SU-DHL-6 (cell line): ENCODE data around the gene SPRR1A.

ENCODE experiments used
- H2AFZ ChIP-seq: fragments of 200-600 bp; sonication (generic); 2 replicates; pipeline ENCODE4 v1.6.1; 2014; ENCODE audit warnings: low read depth, mild to moderate bottlenecking, moderate library complexity, mixed read lengths, antibody characterized with exemption, low read length; ENCODE audit not compliant: severe bottlenecking
- H3F3A ChIP-seq: fragments of 200-600 bp; shearing (Covaris generic); 2 replicates; pipeline ENCODE4 v1.6.0; 2016; ENCODE audit warnings: antibody characterized with exemption, mild to moderate bottlenecking; ENCODE audit not compliant: insufficient read depth
- H3K27ac ChIP-seq: fragments of 200-600 bp; sonication (generic); 2 replicates; pipeline ENCODE4 v1.5.1; 2016; ENCODE audit warnings: low read depth, mild to moderate bottlenecking, low read length, moderate library complexity, mixed read lengths
- H3K27me3 ChIP-seq: fragments of 200-600 bp; sonication (generic), shearing (Covaris generic); 2 replicates; pipeline ENCODE4 v1.6.0; 2014; ENCODE audit warnings: mild to moderate bottlenecking, low read length
- H3K36me3 ChIP-seq: fragments of 200-600 bp; sonication (generic); 2 replicates; pipeline ENCODE4 v1.6.1; 2014; ENCODE audit warnings: mild to moderate bottlenecking, low read length, mixed read lengths
- H3K4me2 ChIP-seq: fragments of 300-600, 200-600 bp; shearing (Covaris generic), sonication (generic); 2 replicates; pipeline ENCODE4 v1.6.0; 2014; ENCODE audit warnings: low read length, low read depth, mild to moderate bottlenecking; ENCODE audit not compliant: poor library complexity, severe bottlenecking
- H3K4me3 ChIP-seq: fragments of 200-600 bp; sonication (generic); 2 replicates; pipeline ENCODE4 v1.5.1; 2014; ENCODE audit warnings: antibody characterized with exemption, low read length, mild to moderate bottlenecking, mixed read lengths; ENCODE audit not compliant: insufficient read depth, poor library complexity, severe bottlenecking
- H3K79me2 ChIP-seq: fragments of 200-600 bp; sonication (generic); 2 replicates; pipeline ENCODE4 v1.6.1; 2014; ENCODE audit warnings: mild to moderate bottlenecking, low read length, moderate library complexity; ENCODE audit not compliant: insufficient read depth
- H3K9ac ChIP-seq: fragments of 200-600 bp; sonication (generic); 2 replicates; pipeline ENCODE4 v1.7.0; 2014; ENCODE audit warnings: mild to moderate bottlenecking, low read length
- H3K9me2 ChIP-seq: fragments of 200-600 bp; sonication (generic); replicated peaks from 2 replicates; pipeline ENCODE4 v1.6.1; 2014; ENCODE audit warnings: low read length; ENCODE audit not compliant: insufficient read depth
- H3K9me3 ChIP-seq: fragments of 200-600 bp; sonication (generic); 2 replicates; pipeline ENCODE4 v1.6.1; 2014; ENCODE audit warnings: low read length, mixed read lengths; ENCODE audit not compliant: insufficient read depth
- H4K20me1 ChIP-seq: fragments of 200-600 bp; sonication (generic); 2 replicates; pipeline ENCODE4 v1.6.1; 2014; ENCODE audit warnings: low read depth, mild to moderate bottlenecking, antibody characterized with exemption, low read length, moderate library complexity, mixed read lengths
- EZH2phosphoT487 ChIP-seq: fragments of 200-600 bp; sonication (generic), shearing (Covaris generic); conservative IDR thresholded peaks from 2 replicates; pipeline ENCODE4 v1.6.1; 2018; ENCODE audit warnings: mild to moderate bottlenecking, antibody characterized with exemption, low read length, moderate library complexity, mixed read lengths
- TF ChIP-seq, protein P1 (sequence below): fragments of 200-600 bp; sonication (generic); IDR thresholded peaks from one replicate; pipeline ENCODE4 v1.5.1; 2017; ENCODE audit warnings: antibody characterized with exemption, mild to moderate bottlenecking, low read length, moderate library complexity; ENCODE audit not compliant: insufficient read depth, poor library complexity, severe bottlenecking

The SPRR1A gene, protein sequence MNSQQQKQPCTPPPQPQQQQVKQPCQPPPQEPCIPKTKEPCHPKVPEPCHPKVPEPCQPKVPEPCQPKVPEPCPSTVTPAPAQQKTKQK

DNA sequence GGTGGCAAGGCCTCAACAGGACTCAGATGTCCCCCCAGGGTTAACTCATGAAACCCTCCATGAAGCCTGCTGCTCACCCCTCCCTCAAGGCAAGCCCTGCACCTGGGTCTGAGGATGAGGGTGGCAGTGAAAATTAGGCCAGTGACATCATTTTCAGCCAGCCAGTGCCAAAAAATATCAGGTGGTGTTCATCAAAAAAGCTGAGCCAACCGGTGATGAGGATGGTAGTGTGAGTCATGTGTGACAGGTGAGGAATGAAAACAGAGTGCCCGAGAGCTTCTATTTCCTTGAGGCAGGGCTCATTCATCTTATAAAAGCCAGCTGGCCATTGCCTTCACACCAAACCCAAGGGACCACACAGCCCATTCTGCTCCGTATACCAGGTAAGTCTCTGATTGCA lies at the start of gene SPRR1A:
Gene SPRR1A (plus strand): TSS at position 339 of the 400 bp plus-strand sequence. CDS start 1,150 bp downstream, outside the sequence.
- no peaks in the 10 kb centered on the region for H3K9me2 ChIP-seq

DNA sequence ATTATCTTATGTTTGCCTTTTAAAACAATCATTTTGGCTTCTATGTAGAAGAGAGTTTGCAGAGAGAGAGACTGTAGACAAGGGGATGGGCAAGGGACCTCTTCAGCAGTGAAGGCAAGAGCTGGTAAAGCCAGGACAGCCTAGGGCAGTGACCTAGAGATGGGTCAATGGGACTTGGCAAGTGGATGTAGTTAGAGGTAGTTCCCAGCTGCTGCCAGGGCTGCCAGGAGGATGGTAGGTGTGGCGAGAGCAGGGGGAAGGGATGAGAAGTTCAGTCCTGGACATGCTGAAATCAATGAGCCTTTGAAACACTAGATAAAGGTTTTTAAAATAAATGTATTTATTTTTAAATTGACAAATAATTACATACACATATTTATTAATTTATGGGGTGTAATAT lies 43.3 kb upstream of the SPRR1A start:
- Histone ChIP-seq H3F3A (no peaks in the 10 kb centered on the region), H3K27ac (no peak overlapping the region), H3K36me3 (no peaks in the 10 kb centered on the region), H3K9me3 (no peaks in the 10 kb centered on the region), H4K20me1 (no peaks in the 10 kb centered on the region), H2AFZ (no peak overlapping the region), H3K4me2 (no peak overlapping the region), H3K79me2 (no peaks in the 10 kb centered on the region), H3K9me2 (no peaks in the 10 kb centered on the region), H3K4me3 (no peak overlapping the region), H3K27me3 (no peaks in the 10 kb centered on the region), H3K9ac (no peak overlapping the region)
- TF ChIP-seq, protein P1, sequence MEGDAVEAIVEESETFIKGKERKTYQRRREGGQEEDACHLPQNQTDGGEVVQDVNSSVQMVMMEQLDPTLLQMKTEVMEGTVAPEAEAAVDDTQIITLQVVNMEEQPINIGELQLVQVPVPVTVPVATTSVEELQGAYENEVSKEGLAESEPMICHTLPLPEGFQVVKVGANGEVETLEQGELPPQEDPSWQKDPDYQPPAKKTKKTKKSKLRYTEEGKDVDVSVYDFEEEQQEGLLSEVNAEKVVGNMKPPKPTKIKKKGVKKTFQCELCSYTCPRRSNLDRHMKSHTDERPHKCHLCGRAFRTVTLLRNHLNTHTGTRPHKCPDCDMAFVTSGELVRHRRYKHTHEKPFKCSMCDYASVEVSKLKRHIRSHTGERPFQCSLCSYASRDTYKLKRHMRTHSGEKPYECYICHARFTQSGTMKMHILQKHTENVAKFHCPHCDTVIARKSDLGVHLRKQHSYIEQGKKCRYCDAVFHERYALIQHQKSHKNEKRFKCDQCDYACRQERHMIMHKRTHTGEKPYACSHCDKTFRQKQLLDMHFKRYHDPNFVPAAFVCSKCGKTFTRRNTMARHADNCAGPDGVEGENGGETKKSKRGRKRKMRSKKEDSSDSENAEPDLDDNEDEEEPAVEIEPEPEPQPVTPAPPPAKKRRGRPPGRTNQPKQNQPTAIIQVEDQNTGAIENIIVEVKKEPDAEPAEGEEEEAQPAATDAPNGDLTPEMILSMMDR = no peak
- TF ChIP-seq EZH2phosphoT487 = no peak

More for the DNA sequence above, at the start of gene SPRR1A:
- no peak within 1 kb of the TSS for H3K27ac ChIP-seq
- H4K20me1 ChIP-seq = no peaks in the 10 kb centered on the region
- H2AFZ ChIP-seq = no peak within 1 kb of the TSS
- H3K9me3 ChIP-seq = no peaks in the 10 kb centered on the region
- no peaks in the 10 kb centered on the region for H3K36me3 ChIP-seq
- no peak within 1 kb of the TSS for H3K9ac ChIP-seq
- H3K27me3 ChIP-seq = no peaks in the 10 kb centered on the region
- no peak within 1 kb of the TSS for H3K4me2 ChIP-seq
- no peaks in the 10 kb centered on the region for H3F3A ChIP-seq
- no peaks in the 10 kb centered on the region for H3K79me2 ChIP-seq
- TF ChIP-seq, protein P1 = no peak
- no peak for TF ChIP-seq EZH2phosphoT487
- H3K4me3 ChIP-seq = no peak within 1 kb of the TSS

DNA sequence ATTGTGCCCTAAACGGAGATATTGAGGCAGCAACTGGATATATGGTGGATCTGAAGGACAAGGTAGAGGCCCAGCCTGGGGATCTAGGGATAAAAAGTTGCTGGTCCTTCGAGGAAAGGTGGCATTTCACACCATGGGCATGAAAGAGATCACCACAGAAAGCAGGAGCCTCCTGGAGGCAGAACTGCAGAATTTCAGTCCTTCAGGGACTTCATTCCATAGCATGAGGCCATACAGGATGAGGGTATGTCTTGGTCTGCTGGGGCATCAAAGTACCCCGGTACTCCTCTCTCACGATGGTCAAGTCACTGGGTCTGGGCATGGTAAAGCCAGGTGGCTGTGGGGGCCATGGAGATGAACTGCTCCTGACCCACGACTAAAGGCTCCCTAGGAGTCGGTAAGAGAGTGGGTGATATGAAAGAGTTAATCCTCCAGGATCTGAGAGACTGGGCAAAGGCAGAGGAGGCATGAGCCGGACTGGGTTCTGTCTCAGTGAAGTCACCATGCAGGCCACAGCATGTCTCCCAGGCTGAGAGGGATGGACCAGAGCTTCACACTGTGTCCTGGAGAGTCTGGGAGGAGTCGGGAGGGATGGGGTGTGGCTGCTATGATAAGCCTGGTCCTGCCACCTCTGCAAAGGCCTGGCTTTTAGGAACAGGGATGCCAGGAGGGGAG lies 42.7 kb upstream of the SPRR1A start:
- Histone ChIP-seq H4K20me1 (no peaks in the 10 kb centered on the region), H3K79me2 (no peaks in the 10 kb centered on the region), H2AFZ (no peak overlapping the region), H3K36me3 (no peaks in the 10 kb centered on the region), H3K27me3 (no peaks in the 10 kb centered on the region), H3K4me2 (no peak overlapping the region), H3K4me3 (no peak overlapping the region), H3K27ac (no peak overlapping the region), H3K9me2 (no peaks in the 10 kb centered on the region), H3K9ac (no peak overlapping the region), H3F3A (no peaks in the 10 kb centered on the region), H3K9me3 (no peaks in the 10 kb centered on the region)
- TF ChIP-seq EZH2phosphoT487 = no peak
- TF ChIP-seq, protein P1 = no peak
